NOMO-1 treated with dmso at 0.1 percent for 144 hours (cell line): Measurements from ENCODE around the gene ATP2B3.

Experiments
- DNase-seq: peaks from one replicate; lab custom pipeline; 2025; ENCODE audit not compliant: unreplicated experiment; lab: John Stamatoyannopoulos, UW

ATP2B3 gene

GRCh38 chrX:153631907-153632594, 114.6 kb downstream of the ATP2B3 start:
- no peak for DNase-seq
